Activated gamma-delta T cell treated with Interleukin-2 at 50 U/mL for 16 hours (primary cell): ENCODE results near the gene PDE6G.

Source experiments
- DNase-seq: peaks from one replicate; pipeline ENCODE4 v3.0.0-alpha.2; 2020

Gene PDE6G

DNA sequence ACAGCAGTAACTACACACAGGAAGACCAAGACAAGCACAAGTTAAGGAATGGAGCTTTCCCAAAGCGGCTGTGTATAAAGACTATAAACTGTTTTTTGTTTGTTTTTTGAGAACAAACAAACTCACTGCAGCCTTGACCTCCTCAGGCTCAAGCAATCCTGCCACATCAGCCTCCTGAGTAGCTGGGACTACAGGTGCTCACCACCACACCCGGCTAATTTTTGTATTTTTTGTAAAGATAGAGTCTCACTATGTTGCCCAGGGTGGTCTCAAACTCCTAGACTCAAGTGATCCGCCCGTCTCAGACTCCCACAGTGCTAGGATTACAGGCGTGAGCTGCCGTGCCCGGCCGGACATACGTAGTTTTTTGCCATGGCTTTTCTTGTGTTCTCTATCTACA, 4.1 kb upstream of the PDE6G start:
- DNase-seq: no peak

DNA sequence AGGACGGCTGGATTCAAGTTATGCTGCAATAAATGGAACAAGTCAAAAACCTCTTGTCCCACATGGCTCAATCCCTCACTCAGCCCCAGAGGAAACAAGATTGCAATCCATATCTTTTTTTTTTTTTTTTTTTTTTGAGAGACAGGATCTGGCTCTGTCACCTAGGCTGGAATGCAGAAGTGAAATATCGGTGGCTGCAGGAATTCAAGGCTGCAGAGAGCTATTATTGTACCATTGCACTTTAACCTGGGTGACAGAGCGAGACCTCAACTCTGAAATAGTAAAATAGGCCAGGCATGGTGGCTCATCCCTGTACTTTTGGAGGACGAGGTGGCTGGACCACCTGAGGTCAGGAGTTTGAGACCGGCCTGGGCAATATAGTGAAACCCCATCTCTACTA, 2.7 kb upstream of the PDE6G start:
- no peak for DNase-seq

DNA sequence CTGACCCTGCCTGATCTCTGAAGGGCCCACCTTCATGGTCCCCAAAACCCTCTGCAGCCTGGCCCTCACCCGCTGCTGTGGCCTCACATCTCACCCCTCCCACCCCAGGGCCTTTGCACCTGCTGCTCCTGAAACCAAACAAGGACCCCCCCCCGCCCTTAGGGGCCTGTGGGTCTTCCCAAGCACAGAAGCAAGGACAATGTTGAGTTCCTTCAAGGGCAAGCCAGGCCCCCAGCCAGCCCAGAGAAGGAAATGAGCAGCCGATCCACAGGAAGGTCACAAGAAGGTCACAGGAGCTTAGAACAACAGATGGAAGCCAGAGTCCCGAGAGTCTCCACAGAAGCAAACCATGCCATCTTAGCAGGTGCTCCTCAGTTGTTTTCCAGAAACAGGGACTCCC, 493 bp upstream of the PDE6G start:
- no peak for DNase-seq

DNA sequence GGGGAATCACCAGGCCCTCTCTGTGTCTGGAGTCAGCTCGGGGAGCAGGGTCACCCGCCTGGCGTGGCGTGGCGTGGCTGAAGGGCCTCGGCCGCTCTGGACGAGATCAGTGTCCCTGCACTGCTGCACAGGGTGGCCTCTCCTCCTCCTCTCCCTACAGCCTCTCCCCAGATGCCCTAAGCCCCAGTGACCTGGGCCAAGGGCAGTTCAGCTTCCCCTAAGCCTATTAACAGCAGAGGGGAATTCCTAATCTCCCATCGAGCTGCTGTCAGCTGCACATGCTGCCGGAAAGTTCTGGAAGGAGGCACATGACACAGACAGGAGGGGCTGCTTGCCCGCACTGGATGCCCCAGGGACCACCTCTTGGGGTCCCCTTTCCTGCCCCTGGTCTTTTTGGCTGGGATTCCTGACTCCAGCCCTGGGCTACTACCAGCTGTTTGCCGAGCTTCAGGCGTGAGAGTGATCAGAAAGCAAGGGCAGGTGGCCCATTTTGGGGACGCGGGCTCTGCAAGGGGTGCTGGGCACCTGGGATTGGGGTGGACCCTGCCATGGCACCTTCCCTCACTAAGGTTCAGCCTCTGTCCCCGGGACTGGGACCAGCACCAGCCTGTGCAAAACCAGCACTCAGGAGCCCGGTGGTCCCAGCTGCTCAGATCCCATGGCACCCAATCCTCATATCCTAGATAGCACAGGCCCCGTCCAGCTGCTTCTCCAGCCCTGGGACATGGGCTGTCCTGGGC, 794 bp downstream of the PDE6G start:
- DNase-seq: no peak

DNA sequence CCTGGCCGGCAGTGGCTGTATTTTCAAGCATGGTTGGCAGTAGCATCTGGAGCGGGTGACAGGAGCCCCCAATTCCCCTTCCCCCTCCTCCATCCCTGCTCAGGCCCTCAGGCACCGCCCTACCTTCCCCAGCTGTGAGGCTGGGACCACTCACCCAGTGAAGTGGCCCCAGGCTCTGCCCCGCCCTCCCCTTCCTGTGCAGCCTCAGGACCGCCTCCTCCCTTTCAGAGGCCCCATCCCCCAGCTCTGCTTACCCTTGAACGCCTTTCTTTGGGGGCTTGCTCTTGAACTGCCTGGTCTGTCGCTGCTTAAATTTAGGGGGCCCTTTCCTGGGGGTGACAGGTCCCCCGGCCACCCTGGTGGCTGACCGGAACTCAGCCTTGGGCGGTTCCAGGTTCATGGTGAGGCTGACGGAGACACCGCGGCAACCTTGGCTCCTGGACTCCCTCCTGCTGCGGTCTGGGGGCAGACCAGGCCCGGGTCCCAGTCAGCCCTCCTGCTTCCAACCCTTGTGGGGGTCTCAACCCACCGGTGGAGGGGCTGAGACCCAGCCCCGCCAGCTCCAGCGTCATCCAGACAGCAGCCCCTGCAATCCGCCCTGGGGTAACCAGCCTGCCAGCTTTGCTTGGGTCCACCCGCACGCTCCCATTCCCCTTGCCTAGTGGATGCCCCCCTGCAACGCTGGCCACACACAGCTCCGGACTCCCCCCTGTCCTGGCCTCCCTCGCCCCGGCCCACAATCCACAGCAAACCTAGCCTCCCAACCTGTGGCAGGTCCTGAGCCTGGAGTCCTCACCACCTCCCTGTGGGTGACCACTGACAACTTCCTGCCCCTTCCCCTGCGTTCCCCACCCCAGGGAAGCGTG, 3.2 kb downstream of the PDE6G start:
- DNase-seq: peak; percentile 25

DNA sequence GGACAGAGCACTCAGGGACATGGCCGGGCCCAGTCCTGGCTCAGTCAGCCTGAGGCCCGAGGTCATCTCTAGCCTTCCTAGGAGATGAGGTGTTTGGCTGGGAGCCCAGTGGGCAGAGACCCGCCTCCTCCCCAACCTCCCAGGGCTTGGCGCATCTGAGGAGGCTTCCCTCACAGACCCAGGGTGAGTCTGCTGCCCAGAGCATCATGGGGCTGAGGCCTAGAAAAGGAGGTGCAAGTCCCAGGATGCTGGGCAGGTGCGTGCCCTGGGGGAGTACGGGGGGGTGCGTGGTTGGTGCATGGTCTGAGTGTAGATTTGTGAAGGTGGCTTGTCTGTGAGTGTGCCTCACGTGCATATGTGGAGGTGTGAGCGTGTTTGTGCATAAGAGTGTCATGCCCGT, 4.7 kb downstream of the PDE6G start:
- DNase-seq: no peak

DNA sequence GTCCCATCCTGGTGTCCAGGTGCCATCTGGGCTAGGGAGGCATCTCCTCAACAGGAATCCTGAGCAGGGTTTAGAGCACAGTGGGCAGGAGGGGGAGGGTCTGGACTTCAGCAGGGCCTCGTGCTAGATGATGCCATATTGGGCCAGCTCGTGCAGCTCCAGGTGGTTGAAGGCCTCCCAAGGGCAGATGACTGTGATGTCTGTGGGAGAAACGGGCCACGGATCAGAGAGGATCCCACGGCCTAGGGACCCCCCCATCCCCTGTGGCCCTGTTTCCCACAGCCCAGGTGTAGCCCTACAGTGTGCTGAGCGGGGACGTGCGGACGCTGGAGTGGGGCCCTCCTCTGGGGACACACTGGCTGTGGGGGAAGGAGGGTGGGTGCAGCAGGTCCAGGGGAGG, 5.4 kb downstream of the PDE6G start:
- no peak for DNase-seq

DNA sequence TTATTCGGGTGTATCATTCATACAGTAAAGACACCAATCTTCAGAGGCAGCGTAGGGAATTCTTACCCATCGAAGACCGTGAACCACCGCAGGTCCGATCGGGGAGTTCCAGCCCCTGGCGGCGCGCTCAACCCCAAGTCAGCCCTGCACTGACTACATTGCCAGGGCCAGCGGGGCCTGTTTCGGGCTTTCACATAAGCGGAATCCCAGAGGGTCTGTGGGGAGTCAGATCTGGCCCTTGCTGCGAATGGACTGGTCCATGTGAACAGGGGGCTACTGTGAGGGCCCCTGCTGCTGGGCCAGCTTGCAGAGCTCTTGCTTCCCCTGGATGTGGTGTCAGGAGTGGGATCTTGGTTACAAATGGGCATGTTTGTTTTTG, 7.6 kb downstream of the PDE6G start:
- no peak for DNase-seq

DNA sequence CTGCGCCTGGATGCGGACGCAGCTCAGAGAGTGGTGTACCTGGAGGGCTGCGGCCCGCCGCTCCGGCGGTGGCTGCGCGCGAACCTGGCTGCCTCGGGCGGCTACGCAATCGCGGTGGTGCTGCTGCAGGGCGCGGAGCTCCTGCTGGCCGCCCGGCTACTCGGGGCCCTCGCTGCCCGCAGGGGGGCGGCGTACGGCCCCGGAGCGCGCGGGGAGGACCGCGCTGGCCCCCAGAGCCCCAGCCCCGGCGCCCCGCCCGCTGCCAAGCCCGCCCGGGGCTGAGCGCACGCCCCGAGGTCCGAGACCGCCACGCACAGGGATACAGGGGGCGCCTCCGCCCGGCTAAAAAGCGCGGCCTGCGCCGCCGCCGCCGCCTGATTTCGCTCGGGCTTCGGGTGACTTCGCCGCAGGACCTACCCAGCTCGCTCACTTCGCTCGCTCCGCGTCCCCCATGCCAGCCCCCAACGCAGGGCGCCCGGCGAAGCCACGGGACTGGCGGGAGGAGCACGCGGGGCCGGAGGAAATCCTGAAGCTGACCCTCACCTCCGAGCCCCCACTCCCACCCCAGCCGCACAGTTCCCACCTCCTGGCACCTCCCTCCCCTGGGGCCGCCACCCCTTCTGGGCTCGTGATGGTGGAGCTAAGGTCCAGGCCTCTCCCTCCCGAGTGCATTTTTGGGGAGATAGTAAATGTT, 8.2 kb downstream of the PDE6G start:
- no peak for DNase-seq

DNA sequence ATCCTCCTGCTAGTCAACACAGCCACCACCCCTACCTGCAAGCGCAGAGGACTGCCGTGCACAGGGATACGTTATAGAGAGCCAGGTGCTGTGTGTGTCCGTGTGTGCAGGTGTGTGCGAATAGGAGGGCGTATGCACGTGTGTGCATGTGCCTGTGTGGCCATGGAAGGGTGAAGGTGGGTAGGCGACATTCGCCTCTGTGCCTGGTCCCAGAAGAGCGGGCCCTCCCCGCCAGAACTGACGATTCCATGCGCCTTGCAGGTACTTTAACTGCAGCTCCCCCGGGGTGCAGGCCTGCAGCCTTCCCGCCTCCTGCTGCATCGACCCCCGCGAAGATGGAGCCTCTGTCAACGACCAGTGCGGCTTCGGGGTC, 8.7 kb downstream of the PDE6G start:
- DNase-seq: no peak

DNA sequence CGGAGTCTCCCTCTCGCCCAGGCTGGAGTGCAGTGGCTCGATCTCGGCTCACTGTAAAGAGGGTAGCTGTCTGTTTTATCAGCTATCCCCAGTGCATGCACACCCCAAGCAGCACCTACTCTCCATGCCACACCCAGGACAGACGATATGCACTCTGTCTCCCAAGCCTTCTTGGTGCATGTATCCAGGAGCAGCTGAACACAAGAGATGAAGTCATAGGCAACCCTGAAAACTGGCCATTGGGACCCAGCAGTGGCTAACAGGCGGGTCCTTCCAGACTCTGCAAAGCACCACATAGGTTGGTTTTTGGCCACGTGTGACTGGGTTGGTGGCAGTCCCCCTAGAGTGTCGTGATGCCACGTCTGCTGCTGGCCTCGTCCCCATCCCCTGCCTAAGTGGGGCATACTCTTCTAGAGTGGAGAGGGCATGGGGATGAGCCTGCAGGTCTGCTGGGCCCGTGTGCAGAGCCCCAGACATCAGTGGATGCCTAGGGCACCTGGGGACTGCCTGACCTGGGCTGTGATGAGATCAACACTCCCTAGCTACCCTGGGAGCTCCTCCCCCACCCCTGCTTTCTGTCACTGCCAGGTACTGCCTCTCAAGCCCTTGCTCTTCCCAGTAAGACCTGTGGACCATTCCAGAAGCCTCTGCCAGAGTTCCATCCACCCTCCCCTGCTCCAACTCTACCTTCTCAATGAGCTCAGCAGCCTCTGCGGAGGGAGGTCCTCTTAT, 9.3 kb downstream of the PDE6G start:
- no peak for DNase-seq

DNA sequence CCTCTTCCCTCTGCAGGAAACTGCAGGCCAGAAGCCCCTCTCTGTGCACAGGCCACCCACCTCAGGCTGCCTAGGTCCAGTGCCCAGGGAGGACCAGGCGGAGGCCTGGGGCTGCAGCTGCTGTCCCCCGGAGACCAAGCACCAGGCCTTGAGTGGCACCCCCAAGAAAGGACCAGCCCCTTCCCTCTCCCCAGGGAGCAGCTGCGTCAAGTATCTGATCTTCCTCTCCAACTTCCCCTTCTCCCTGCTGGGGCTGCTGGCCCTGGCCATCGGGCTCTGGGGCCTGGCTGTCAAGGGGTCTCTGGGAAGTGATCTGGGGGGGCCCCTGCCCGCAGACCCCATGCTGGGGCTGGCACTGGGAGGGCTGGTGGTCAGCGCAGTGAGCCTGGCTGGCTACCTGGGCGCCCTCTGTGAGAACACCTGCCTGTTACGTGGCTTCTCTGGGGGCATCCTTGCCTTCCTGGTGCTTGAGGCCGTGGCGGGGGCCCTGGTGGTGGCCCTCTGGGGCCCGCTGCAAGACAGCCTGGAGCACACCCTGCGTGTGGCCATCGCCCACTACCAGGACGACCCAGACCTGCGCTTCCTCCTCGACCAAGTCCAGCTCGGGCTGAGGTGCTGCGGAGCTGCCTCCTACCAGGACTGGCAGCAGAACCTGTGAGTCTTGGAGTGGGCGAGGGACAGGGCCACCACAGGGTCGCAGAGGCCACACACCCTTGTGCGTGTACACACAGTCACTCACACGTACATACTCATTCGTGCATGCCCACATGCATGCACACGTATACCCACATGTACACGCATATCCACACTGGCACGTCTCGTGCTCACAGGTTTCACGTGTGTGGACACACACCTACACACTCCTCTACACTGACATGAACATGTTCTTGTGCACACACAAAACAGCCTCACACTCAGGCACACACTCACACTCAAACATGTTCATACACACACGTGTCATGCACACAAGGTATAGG, 11.1 kb downstream of the PDE6G start:
- no peak for DNase-seq

DNA sequence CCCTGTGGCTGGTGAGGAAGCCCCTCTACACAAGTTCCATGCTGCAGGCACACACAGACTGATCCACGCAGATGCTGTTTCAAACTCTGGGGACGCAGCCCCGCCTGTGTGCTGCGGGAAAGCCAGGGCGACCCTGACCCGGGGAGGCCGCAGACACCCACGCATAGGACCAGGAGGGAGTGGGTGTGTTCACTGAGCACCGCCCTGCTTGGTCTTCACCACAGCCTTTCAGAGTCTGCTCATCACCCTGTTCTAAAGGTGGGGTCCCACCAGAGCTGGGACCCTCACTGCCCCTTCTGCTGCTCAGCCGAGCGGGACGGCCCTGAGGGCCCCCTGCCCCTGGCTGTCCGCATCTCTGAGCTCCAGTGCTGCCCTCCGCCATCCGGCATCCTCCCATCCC, 11.8 kb downstream of the PDE6G start:
- DNase-seq: no peak

DNA sequence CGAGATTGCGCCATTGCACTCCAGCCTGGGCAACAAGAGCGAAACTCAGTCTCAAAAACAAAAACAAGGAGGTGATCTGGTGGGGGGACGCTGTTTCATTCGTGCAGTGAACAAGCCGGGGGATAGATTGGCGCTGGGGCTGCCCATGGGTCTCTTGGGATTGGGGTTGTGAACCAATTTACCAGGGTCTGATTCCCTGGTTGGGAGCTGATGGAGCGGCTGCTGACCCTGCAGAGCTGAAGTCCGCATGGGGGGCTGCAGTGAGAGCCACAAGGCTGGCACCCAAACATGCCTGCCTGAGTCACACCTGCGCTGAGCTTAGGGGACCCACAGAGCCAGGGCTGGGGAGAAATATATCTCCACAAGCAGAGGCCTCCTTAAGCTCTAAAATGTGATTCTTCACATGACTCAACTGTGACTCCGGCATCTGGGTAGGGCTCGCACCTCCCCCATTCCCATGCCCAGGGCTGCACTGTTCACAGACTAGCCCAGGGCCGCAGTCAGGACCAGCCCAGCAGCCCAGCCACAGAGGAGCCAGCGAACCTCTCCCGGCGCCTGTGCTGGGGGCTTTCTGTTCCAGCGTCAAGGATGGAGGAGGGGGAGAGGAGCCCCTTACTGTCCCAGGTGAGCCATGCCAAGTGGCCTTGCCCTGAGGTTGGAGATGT, 14.4 kb downstream of the PDE6G start:
- DNase-seq: no peak

DNA sequence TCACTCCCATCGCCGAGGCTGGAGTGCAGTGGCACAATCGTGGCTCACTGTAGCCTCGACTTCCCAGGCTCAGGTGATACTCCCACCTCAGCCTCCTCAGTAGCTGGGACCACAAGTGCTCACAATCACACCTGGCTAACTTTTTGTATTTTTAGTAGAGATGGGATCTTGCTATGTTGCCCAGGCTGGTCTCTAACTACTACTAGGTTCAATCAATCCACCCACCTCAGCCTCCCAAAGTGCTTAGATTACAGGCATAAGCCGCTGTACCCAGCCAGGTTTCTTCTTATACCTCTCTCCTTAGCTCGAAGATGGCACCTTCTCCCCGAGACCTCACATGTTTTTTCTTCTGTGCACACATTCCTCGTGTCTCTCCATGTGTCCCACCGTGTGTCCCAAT, 16.3 kb downstream of the PDE6G start:
- DNase-seq: no peak

DNA sequence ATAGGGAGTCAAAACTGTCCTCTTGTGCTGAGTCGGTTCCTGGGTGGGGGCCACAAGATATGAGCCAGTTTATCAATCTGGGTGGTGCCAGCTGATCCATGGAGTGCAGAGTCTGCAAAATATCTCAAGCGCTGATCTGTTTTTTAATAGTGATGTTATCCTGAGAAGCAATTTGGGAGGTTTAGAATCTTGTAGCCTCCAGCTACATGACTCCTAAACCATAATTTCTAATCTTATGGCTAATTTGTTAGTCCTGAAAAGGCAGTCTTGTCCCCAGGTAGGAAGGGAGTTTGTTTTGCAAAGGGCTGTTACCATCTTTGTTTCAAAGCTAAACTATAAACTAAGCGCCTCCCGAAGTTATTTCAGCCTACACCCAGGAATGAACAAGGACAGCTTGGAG, 17.7 kb downstream of the PDE6G start:
- DNase-seq: no peak

DNA sequence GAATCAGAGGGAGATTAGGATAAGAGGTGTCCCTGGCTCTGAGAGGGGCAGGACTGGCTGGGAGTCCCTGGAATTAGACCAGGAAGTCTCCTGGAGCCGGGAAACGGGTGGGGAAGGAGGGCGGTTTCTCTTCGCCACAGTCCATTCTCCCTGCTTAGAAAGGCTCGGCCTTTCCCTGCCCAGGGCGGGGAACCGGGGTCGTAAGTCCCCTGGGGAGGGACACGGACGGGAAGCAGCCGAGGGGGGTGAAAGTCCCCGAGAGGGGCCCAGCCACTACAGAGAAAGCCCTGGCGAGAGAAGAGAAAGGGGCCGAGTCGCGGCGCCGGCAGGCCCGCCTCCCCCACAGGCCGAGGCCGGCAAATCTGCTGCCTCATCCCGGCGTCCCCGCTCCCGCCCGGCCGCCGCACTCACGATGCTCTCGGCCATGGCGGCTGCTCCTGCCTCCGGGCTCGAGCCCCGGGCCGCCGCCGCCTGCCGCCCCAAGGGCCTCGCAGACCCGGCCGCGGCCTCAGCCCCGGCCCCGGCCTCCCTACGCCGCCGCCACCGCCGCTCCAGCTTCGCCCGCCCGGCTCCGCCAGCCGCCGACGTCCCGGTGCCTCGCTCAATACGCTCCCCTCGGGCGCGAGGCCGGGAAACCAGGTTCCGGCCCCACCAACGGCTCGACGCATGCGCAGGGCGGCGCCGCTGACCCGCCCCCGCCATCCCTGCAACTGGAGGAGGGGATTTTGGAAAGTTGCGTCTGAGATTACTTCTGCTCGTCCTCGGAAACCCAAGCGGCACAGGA, 19.6 kb downstream of the PDE6G start, which contains the start of the genes NPLOC4 and TSPAN10:
TSS of gene NPLOC4 (minus strand) at position 608 of the 784 bp plus-strand sequence. CDS start at position 426, 182 bp downstream.
TSS of gene TSPAN10 (plus strand) at position 692 of the 784 bp plus-strand sequence. CDS start 5,217 bp downstream, outside the sequence.
- DNase-seq: peak; percentile 78

DNA sequence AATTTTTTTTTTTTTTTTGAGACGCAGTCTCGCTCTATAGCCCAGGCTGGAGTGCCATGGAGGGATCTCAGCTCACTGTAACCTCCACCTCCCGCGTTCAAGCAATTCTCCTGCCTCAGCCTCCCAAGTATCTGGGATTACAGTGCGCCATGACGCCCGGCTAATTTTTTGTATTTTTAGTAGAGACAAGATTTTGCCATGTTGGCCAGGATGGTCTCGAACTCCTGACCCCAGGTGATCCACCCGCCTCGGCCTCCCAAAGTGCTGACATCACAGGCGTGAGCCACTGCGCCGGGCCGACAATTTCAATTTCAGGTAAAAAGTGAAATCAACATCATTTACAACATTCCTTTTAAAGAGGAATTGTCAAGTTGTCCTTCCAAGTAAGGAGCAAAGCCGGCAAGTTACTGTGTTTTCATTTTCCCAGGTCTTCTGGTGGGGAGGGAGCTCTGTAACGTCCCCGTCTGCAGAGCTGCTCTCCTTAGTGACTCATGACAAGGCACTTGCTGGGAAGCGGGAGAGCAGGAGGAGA, 20.3 kb downstream of the PDE6G start:
- DNase-seq: no peak

DNA sequence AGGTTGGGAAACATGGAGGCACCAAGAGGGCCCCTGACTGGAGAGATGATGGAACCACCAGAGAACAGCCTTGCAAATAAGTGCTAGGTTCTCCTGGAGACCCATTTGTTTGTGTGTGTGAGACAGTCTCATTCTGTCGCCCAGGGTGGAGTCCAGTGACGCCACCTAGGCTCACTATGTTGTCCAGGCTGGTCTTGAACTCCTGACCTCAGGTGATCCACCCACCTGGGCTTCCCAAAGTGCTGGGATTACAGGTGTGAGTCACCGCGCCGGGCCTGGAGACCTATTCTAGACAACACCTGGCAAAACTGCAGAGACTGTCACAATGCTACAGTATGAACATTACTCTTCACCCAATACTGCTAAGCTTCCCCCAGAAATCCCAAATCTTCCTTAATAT, 20.9 kb downstream of the PDE6G start:
- no peak for DNase-seq

DNA sequence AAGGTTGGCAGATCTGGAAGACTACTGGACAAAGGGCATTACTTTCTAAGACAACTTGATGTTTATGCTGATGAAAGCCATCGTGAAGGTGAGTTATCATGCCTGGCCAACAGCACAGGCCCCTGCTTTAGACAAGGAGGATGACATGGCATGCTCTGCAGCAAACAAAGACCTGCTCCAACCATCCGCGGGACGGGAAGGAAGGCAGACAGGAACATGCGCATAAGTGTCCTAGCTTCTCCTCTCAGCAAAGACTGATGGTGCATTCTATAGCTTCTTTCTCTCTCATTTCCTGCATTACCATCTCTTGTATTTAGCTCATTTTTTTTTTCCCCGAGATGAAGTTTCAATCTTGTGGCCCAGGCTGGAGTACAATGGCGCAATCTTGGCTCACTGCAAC, 24.9 kb downstream of the PDE6G start:
- no peak for DNase-seq
